H1 (cell line): ENCODE results near the gene HDLBP. TPM values are rescaled to one million over a fixed set of nuclear protein-coding genes. Genes with fewer than 3 reads are reported as not detected.

Source experiments
- CTCF ChIA-PET: fragments of 300-600 bp; sonication (Branson Sonifier 250); formaldehyde crosslinking; loops from one replicate; lab custom pipeline; 2021; ENCODE audit not compliant: partially characterized antibody; lab: Charles Lee
- POLR2A ChIA-PET: fragments of 300-600 bp; sonication (Branson Sonifier 250); formaldehyde crosslinking; loops from one replicate; lab custom pipeline; 2021; ENCODE audit warnings: inconsistent platforms; ENCODE audit not compliant: partially characterized antibody; lab: Charles Lee
- DNase-seq, 2 experiments: peaks; one replicate each; pipeline versions ENCODE4 v3.0.0 to v3.0.0-alpha.2; 2010 to 2022; ENCODE audit warnings: low spot score in 2 of 2, low read depth in 1 of 2, mixed read lengths in 1 of 2
- FAIRE-seq: peaks from 2 replicates; lab custom pipeline; 2011; peaks lifted over from hg19 to GRCh38; lab: Jason Lieb, UNC
- H2AFZ ChIP-seq: 2 replicates; pipeline ENCODE4 v1.8.1; 2012; ENCODE audit warnings: low read length, inconsistent platforms
- H2AK5ac ChIP-seq: 2 replicates; pipeline ENCODE4 v1.6.1; 2013; ENCODE audit warnings: low read depth, low read length
- H2BK120ac ChIP-seq: replicated peaks from 2 replicates; pipeline ENCODE3; 2013; ENCODE audit warnings: low read depth, low read length, inconsistent platforms
- H2BK12ac ChIP-seq: 2 replicates; pipeline ENCODE4 v1.6.1; 2013; ENCODE audit warnings: low read depth, low read length
- H2BK15ac ChIP-seq: 2 replicates; pipeline ENCODE4 v1.6.1; 2013; ENCODE audit warnings: low read length
- H2BK20ac ChIP-seq: 2 replicates; pipeline ENCODE4 v1.6.1; 2013; ENCODE audit warnings: low read length
- H2BK5ac ChIP-seq: 2 replicates; pipeline ENCODE4 v1.6.1; 2013; ENCODE audit warnings: low read depth, low read length
- H3K14ac ChIP-seq: 2 replicates; pipeline ENCODE4 v1.6.1; 2013; ENCODE audit warnings: inconsistent platforms; ENCODE audit not compliant: insufficient read length
- H3K18ac ChIP-seq: 2 replicates; pipeline ENCODE4 v1.6.1; 2013; ENCODE audit warnings: low read length; ENCODE audit errors: extremely low read depth
- H3K23ac ChIP-seq: 2 replicates; pipeline ENCODE4 v1.6.1; 2013; ENCODE audit warnings: inconsistent platforms; ENCODE audit not compliant: insufficient read length
- H3K23me2 ChIP-seq: 2 replicates; pipeline ENCODE4 v1.6.1; 2013; ENCODE audit warnings: low read depth, low read length
- H3K27ac ChIP-seq: 2 replicates; pipeline ENCODE4 v1.6.1; 2011; ENCODE audit warnings: low read depth, low read length, inconsistent platforms
- H3K27me3 ChIP-seq, 4 experiments: replicated peaks in 1 of 4; 1 replicate in 1 of 4; 2 replicates in 3 of 4; pipeline versions ENCODE4 v1.6.1 to v1.8.1; 2011 to 2013; ENCODE audit warnings: low read length in 3 of 4, mild to moderate bottlenecking in 3 of 4, inconsistent platforms in 2 of 4, mixed read lengths in 2 of 4, moderate library complexity in 1 of 4; ENCODE audit not compliant: control insufficient read depth in 3 of 4, insufficient read depth in 3 of 4; ENCODE audit errors: extremely low read depth in 1 of 4
- H3K36me3 ChIP-seq, 4 experiments: 2 replicates each; pipeline versions ENCODE4 v1.6.1 to v1.8.1; 2011 to 2013; ENCODE audit warnings: mild to moderate bottlenecking in 4 of 4, low read length in 3 of 4, moderate library complexity in 2 of 4, control low read depth in 1 of 4, inconsistent platforms in 1 of 4; ENCODE audit not compliant: insufficient read depth in 4 of 4, control insufficient read depth in 2 of 4
- H3K4ac ChIP-seq: replicated peaks from 2 replicates; pipeline ENCODE3; 2013; ENCODE audit warnings: low read length, low read depth, mixed read lengths, inconsistent platforms; ENCODE audit not compliant: insufficient read length
- H3K4me1 ChIP-seq, 4 experiments: replicated peaks in 1 of 4; 1 replicate in 1 of 4; 2 replicates in 3 of 4; pipeline versions ENCODE4 v1.6.1 to v1.8.1; 2011 to 2013; ENCODE audit warnings: low read length in 3 of 4, inconsistent platforms in 2 of 4, mixed read lengths in 1 of 4; ENCODE audit not compliant: insufficient read depth in 4 of 4, control insufficient read depth in 3 of 4
- H3K4me2 ChIP-seq, 2 experiments: 2 replicates each; pipeline versions ENCODE4 v1.6.1 to v1.8.1; 2011 to 2013; ENCODE audit warnings: low read depth in 2 of 2, low read length in 2 of 2, control low read depth in 1 of 2, inconsistent platforms in 1 of 2, mild to moderate bottlenecking in 1 of 2; ENCODE audit not compliant: insufficient read depth in 1 of 2
- H3K4me3 ChIP-seq, 4 experiments: fragments of 200-600, 300-600 bp in 1 of 4; sonication (generic), shearing (Covaris generic), sonication (Bioruptor Twin) in 1 of 4; 2 replicates each; pipeline versions ENCODE4 v1.5.1 to v1.8.1; 2011 to 2016; ENCODE audit warnings: low read length in 4 of 4, low read depth in 3 of 4, control low read depth in 2 of 4, inconsistent platforms in 2 of 4, mild to moderate bottlenecking in 2 of 4, mixed read lengths in 1 of 4, moderate library complexity in 1 of 4; ENCODE audit not compliant: insufficient read depth in 2 of 4; ENCODE audit errors: extremely low read depth in 1 of 4
- H3K56ac ChIP-seq: replicated peaks from 2 replicates; pipeline ENCODE3; 2013; ENCODE audit warnings: low read depth, mild to moderate bottlenecking, mixed read lengths, low read length, inconsistent platforms; ENCODE audit not compliant: insufficient read length
- H3K79me1 ChIP-seq: 2 replicates; pipeline ENCODE4 v1.6.1; 2013; ENCODE audit warnings: low read depth, low read length, control low read depth
- H3K79me2 ChIP-seq, 2 experiments: 2 replicates each; pipeline versions ENCODE4 v1.6.1 to v1.8.1; 2012 to 2013; ENCODE audit warnings: low read length in 2 of 2, mild to moderate bottlenecking in 2 of 2, inconsistent platforms in 1 of 2; ENCODE audit not compliant: insufficient read depth in 2 of 2, control insufficient read depth in 1 of 2
- H3K9ac ChIP-seq, 4 experiments: replicated peaks in 1 of 4; 1 replicate in 1 of 4; 2 replicates in 3 of 4; pipeline versions ENCODE4 v1.6.1 to v1.8.1; 2011 to 2013; ENCODE audit warnings: low read depth in 3 of 4, low read length in 3 of 4, control low read depth in 2 of 4, mild to moderate bottlenecking in 2 of 4, moderate library complexity in 2 of 4, inconsistent platforms in 1 of 4; ENCODE audit errors: extremely low read depth in 1 of 4
- H3K9me3 ChIP-seq, 2 experiments: 2 replicates each; pipeline versions ENCODE4 v1.6.1 to v1.8.1; 2012 to 2013; ENCODE audit warnings: mild to moderate bottlenecking in 2 of 2, moderate library complexity in 2 of 2, control low read depth in 1 of 2, inconsistent platforms in 1 of 2, low read depth in 1 of 2, low read length in 1 of 2, mixed read lengths in 1 of 2; ENCODE audit not compliant: insufficient read depth in 2 of 2
- H4K20me1 ChIP-seq, 2 experiments: replicated peaks in 1 of 2; 2 replicates each; pipeline versions ENCODE3 to v1.8.1; 2011 to 2013; ENCODE audit warnings: inconsistent platforms in 2 of 2, low read length in 2 of 2, mild to moderate bottlenecking in 1 of 2; ENCODE audit not compliant: insufficient read depth in 2 of 2, control insufficient read depth in 1 of 2
- H4K5ac ChIP-seq: 2 replicates; pipeline ENCODE4 v1.6.1; 2013; ENCODE audit warnings: low read length, low read depth, mixed read lengths, inconsistent platforms; ENCODE audit not compliant: insufficient read length
- H4K8ac ChIP-seq: 2 replicates; pipeline ENCODE4 v1.8.0; 2013; ENCODE audit warnings: mild to moderate bottlenecking, moderate library complexity, low read length, inconsistent platforms; ENCODE audit not compliant: insufficient read depth; ENCODE audit errors: extremely low read depth
- H4K91ac ChIP-seq: replicated peaks from 2 replicates; pipeline ENCODE3; 2013; ENCODE audit warnings: low read length, mixed read lengths, inconsistent platforms; ENCODE audit not compliant: insufficient read length
- CHD1 ChIP-seq: IDR thresholded peaks from 2 replicates; pipeline ENCODE4 v1.6.1; 2012; ENCODE audit warnings: low read depth, low read length, improper control_type of control experiment
- GTF2F1 ChIP-seq: IDR thresholded peaks from 2 replicates; pipeline ENCODE4 v1.6.1; 2012; ENCODE audit warnings: low read depth, low read length, improper control_type of control experiment, borderline replicate concordance
- TAF7 ChIP-seq: optimal IDR thresholded peaks from 2 replicates; pipeline ENCODE3; 2011; ENCODE audit warnings: low read depth, mild to moderate bottlenecking, inconsistent platforms, low read length, moderate library complexity, borderline replicate concordance
- WGBS, 2 experiments: shearing (Covaris generic) in 1 of 2; methylation state at CpG; one replicate each; pipeline versions ENCODE4 v1.1.6 to v1.1.7; 2013 to 2015; ENCODE audit warnings: low lambda C conversion rate in 2 of 2, mixed read lengths in 2 of 2, inconsistent platforms in 1 of 2, low coverage in 1 of 2, missing lambda C conversion rate in 1 of 2; ENCODE audit not compliant: insufficient replicate concordance in 2 of 2, insufficient coverage in 1 of 2, insufficient read length in 1 of 2; ENCODE audit errors: extremely low coverage in 1 of 2, missing lambda C conversion rate in 1 of 2; 5-methylcytosine and 5-hydroxymethylcytosine counted together
- polyA plus RNA-seq, 7 experiments: library from polyadenylated mRNA; depleted of rRNA in 3 of 7; stranded (reverse) in 5 of 7; unstranded in 2 of 7; fragments of >200 nt in 5 of 7; fragments of 200-250 nt in 2 of 7; gene quantifications; 1 replicate in 5 of 7; 2 replicates in 1 of 7; 4 replicates in 1 of 7; pipeline versions ENCODE4 v1.2.1 to v1.2.3, GENCODE V29; 2011 to 2013; ENCODE audit warnings: missing spikeins in 2 of 7, mixed read lengths in 2 of 7
- total RNA-seq: library from RNA; stranded (reverse); fragmentation: NEBNext Ultra II Directional; extraction: Animal tissue kit (Norgen Biotek cat#: 25700); gene quantifications from 2 replicates; pipeline ENCODE4 v1.2.1, GENCODE V29; 2021

Gene HDLBP
- total and polyA plus RNA-seq, 2 of the 8 experiments (the other 6 are each of a cell fraction or from before 2014, with no cell fraction given): 185 to 360 TPM

DNA sequence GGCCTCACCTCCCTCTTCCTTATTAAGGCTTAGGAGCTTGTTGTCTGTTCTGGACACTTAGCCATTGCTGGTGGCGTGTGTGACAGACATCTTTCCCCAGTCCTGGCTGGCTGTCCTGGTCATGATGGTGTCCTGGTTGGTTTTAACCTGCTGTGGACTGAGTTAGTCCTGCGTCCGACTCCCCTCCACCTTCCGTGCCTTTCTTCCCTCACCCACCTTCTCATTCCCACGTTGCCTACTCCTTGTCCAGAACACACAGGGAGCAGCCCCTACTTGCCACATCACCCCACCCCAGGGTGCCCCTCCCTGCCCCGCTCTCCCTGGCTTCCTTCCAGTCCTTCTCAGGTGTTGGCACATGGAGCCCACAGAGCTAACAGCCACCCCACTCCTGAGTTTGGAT is 117.5 kb downstream of the HDLBP start:
- Histone ChIP-seq H2AFZ (no peak overlapping the region), H2BK5ac (no peak overlapping the region; the same call in 1 of the 2 replicates), H3K36me3 (no peaks in the 10 kb centered on the region), H2BK15ac (no peak overlapping the region), H3K18ac (no peak overlapping the region), H3K79me2 (no peaks in the 10 kb centered on the region), H3K14ac (no peak overlapping the region), H3K79me1 (no peaks in the 10 kb centered on the region), H4K5ac (no peak overlapping the region), H3K23me2 (no peaks in the 10 kb centered on the region), H4K91ac (no peak overlapping the region), H3K4me2 (no peak overlapping the region), H2BK20ac (no peak overlapping the region), H3K4me3 (no peak overlapping the region), H3K9ac (no peak overlapping the region), H2BK12ac (no peak overlapping the region), H3K4me1 (no peaks in the 10 kb centered on the region; a peak in 1 of 7 replicates), H3K27me3 (no peaks in the 10 kb centered on the region; a peak in 1 of 7 replicates), H3K4ac (no peak overlapping the region), H3K23ac (no peak overlapping the region), H3K9me3 (no peaks in the 10 kb centered on the region), H3K27ac (no peak overlapping the region), H4K8ac (no peak overlapping the region; the same call in 1 of the 2 replicates), H4K20me1 (peaks cover 0 to 3% of the 10 kb centered on the region in 2 experiments), H2BK120ac (no peak overlapping the region), H2AK5ac (no peak overlapping the region), H3K56ac (no peak overlapping the region)
- CTCF ChIA-PET: interaction anchor here (1.0 to 1.7 kb wide), 4 partner anchors 13 to 283 kb away, joined by 3 to 4 read pairs (median 3); no protein-coding TSS in a partner anchor
- no peak for DNase-seq
- WGBS, 2 experiments: 81% methylated on average over 5 of the region's 6 CpGs; no CpG with 5 or more reads in 1 of the 2 experiments
- no peak for FAIRE-seq
- POLR2A ChIA-PET: no interaction called here
- TF ChIP-seq GTF2F1 (no peak), TAF7 (no peak), CHD1 (no peak)
